Thyroid gland (tissue), 4 donors: ENCODE measurements around the gene LILRB5. TPM values are rescaled to one million over a fixed set of nuclear protein-coding genes. Genes with fewer than 3 reads are reported as not detected.
A peak's percentile ranks its signal among the peaks of the same experiment; 100 is the strongest.
"Not testable (repeated sequence)": the region's sequence is repeated elsewhere in the genome, so short reads cannot be mapped to it uniquely, and the experiment has no call there.

Experiments
- DNase-seq, 2 donors: peaks; one replicate each; pipeline ENCODE4 v3.0.0-alpha.2; 2019
- H3K27ac ChIP-seq, 3 donors: fragments of 200-600 bp; sonication (generic); 1 replicate in 2 of 3; 2 replicates in 1 of 3; pipeline ENCODE4 v1.5.1; 2016 to 2019; ENCODE audit warnings: mild to moderate bottlenecking in 1 of 3, moderate library complexity in 1 of 3
- H3K27me3 ChIP-seq: fragments of 200-600 bp; sonication (generic); one replicate; pipeline ENCODE4 v1.5.1; 2019
- H3K36me3 ChIP-seq, 2 donors: fragments of 200-600 bp; sonication (generic); one replicate each; pipeline ENCODE4 v1.5.1; 2016 to 2019
- H3K4me1 ChIP-seq, 2 donors: fragments of 200-600 bp; sonication (generic); one replicate each; pipeline ENCODE4 v1.5.1; 2017 to 2019
- H3K4me3 ChIP-seq, 3 donors: fragments of 200-600 bp; sonication (generic); replicated peaks in 1 of 3; 1 replicate in 2 of 3; 2 replicates in 1 of 3; pipeline ENCODE4 v1.5.1; 2016; ENCODE audit warnings: mild to moderate bottlenecking in 1 of 3
- H3K9me3 ChIP-seq: fragments of 200-600 bp; sonication (generic); one replicate; pipeline ENCODE4 v1.5.1; 2017
- POLR2A ChIP-seq, 2 donors: fragments of 450-650 bp; IDR thresholded peaks; one replicate each; pipeline ENCODE4 v1.6.1; 2017; ENCODE audit warnings: antibody characterized with exemption in 2 of 2, mild to moderate bottlenecking in 2 of 2, moderate library complexity in 1 of 2
- WGBS, 2 donors: methylation state at CpG; one replicate each; pipeline ENCODE4 v1.1.5; 2017; 5-methylcytosine and 5-hydroxymethylcytosine counted together
- intact Hi-C: fragments of 100-400 bp; cut with DNase I; formaldehyde crosslinking; loops from one replicate; pipeline ENCODE4 v1.15.1; 2023
- total RNA-seq, 4 donors: library from RNA; depleted of rRNA; stranded (reverse); fragments of >200 nt; gene quantifications; one replicate each; pipeline ENCODE4 v1.2.3, GENCODE V29; 2016
- TF ChIP-seq, protein P1 (sequence below), 6 experiments: fragments of 200-600 bp in 3 of 6; fragments of 450-650 bp in 3 of 6; sonication (generic) in 3 of 6; IDR thresholded peaks; one replicate each; pipeline ENCODE4 v1.5.1; 2016 to 2019; ENCODE audit warnings: antibody characterized with exemption in 6 of 6, mild to moderate bottlenecking in 2 of 6, inconsistent platforms in 1 of 6, moderate library complexity in 1 of 6

LILRB5 gene
- total RNA-seq, 4 donors from 2014 or later, result 2.0 to 11.4 (median 5.9) TPM

DNA sequence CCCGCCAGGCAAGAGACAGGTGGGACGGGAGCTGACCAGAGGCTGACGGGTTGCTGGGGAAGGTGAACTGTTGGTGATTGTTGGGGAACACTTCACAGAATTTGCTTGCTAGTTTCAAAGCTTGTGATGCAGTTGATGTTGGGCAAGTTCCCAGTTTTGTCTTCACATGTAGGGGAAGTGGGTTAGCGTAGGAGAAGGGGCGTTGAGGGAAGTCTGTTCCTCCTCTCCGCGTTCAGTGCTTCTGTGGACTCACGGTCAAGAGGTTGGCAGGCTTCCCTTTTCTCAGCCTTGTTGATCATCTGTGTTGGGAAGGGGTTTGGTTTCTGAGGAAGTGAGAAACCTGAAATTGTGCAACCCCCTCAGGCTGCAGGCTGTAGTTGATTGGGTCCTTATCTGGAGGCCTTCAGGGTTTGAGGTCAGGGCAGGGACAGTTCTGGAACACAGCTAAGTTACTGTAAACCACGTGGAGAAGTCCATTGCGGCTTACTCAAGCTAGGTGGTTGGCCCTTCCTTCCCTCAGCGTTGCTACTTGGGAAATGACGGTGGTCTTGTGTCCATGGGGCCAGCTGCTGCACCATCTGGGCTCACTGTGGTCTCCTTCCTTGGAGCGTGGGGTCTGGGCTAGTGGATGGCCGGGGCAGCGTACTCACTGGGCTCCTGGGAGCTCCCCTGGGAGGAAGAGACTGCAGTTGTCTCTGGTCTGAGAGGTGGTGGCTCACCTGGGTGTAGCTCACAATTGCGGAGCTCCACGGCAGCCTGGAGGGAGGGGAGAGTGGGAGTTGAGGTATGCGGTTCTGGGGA lies 48.9 kb downstream of the LILRB5 start:
- WGBS, 2 donors, result 81 to 86% methylated on average over 18 of the region's 18 CpGs

DNA sequence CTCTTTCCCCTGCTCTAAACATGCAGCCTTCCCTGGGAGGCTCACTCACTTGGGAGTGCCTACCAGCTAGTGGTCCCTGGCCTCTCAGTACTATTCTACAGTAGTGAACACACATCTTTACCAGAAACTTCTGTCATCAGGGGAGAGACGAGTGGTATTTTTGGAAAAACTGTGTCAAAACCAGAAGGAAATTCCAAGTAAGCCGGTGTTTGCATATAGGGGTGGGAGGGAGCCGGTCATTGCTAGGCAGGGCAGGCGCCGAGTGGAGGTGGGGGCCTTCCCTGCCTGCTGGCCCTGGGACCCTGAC lies 49.4 kb downstream of the LILRB5 start:
- Histone ChIP-seq H3K4me3 (no peak overlapping the region), H3K9me3 (no peaks in the 10 kb centered on the region), H3K27me3 (no peaks in the 10 kb centered on the region), H3K36me3 (peaks cover 48 to 56% of the 10 kb centered on the region in 2 donors), H3K27ac (peak overlapping the region in 1 of 3 donors; percentile 19), H3K4me1 (peaks cover 14 to 40% of the 10 kb centered on the region in 2 donors)
- no peak for DNase-seq
- TF ChIP-seq, protein P1, sequence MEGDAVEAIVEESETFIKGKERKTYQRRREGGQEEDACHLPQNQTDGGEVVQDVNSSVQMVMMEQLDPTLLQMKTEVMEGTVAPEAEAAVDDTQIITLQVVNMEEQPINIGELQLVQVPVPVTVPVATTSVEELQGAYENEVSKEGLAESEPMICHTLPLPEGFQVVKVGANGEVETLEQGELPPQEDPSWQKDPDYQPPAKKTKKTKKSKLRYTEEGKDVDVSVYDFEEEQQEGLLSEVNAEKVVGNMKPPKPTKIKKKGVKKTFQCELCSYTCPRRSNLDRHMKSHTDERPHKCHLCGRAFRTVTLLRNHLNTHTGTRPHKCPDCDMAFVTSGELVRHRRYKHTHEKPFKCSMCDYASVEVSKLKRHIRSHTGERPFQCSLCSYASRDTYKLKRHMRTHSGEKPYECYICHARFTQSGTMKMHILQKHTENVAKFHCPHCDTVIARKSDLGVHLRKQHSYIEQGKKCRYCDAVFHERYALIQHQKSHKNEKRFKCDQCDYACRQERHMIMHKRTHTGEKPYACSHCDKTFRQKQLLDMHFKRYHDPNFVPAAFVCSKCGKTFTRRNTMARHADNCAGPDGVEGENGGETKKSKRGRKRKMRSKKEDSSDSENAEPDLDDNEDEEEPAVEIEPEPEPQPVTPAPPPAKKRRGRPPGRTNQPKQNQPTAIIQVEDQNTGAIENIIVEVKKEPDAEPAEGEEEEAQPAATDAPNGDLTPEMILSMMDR (IDR thresholded peaks at IDR 0.05), result no peak
- no peak for TF ChIP-seq POLR2A (IDR thresholded peaks at IDR 0.05)
- 76 to 88% methylated on average over 5 of the region's 5 CpGs for WGBS, 2 donors
- intact Hi-C loops, result no loop called here

More for the DNA sequence above, 48.9 kb downstream of the LILRB5 start:
- intact Hi-C loops, result no loop called here
- peak in 1 of 2 donors; percentile 24 for DNase-seq
- Histone ChIP-seq H3K27me3 (no peaks in the 10 kb centered on the region), H3K4me3 (no peak overlapping the region), H3K36me3 (peaks cover 43 to 51% of the 10 kb centered on the region in 2 donors), H3K27ac (peak overlapping the region in 1 of 3 donors; percentile 24), H3K9me3 (no peaks in the 10 kb centered on the region), H3K4me1 (peaks cover 8 to 34% of the 10 kb centered on the region in 2 donors)
- TF ChIP-seq POLR2A (IDR thresholded peaks at IDR 0.05), result no peak
- TF ChIP-seq, protein P1 (IDR thresholded peaks at IDR 0.05), result no peak

DNA sequence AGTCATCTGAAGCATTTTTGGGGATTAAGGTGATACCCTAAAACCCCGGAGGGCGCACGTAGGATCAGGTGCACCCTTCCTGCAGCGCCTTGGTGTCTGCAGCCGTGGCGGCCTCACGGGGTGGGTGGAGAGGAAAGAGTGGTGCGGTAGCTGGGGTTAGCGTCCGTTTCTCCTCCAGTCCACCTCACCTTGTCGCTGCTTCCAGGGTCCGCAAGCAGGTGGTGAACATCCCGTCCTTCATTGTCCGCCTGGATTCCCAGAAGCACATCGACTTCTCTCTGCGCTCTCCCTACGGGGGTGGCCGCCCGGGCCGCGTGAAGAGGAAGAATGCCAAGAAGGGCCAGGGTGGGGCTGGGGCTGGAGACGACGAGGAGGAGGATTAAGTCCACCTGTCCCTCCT lies 49.9 kb downstream of the LILRB5 start:
- intact Hi-C loops, DNase-seq, H3K4me3 ChIP-seq, H3K27me3 ChIP-seq, H3K9me3 ChIP-seq: not testable (repeated sequence)
- peaks cover 18 to 44% of the 10 kb centered on the region in 2 donors for H3K4me1 ChIP-seq
- peaks cover 53 to 60% of the 10 kb centered on the region in 2 donors for H3K36me3 ChIP-seq
- 83 to 85% methylated on average over 23 of the region's 23 CpGs for WGBS, 2 donors
- peak overlapping the region in 1 of 3 donors; percentile 19 for H3K27ac ChIP-seq

DNA sequence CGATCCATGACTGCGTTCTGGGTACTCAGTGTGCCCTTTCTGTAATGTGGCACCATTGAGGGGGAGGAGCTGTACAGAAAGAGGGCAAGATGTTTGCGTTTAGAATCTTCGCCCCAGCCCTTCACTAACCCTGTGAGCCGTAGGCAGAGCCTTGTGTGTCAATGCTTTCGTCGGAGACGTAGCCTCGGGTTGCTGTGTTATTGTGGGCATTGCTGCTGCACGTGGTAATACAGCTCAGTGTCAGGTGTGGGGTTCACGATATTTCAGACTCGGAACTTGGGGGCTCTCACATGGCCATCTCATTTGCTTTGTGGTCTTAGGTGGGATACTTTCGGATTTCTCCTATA lies 50.3 kb downstream of the LILRB5 start:
- TF ChIP-seq POLR2A (IDR thresholded peaks at IDR 0.05), result no peak
- TF ChIP-seq, protein P1 (IDR thresholded peaks at IDR 0.05), result no peak
- peaks cover 22 to 48% of the 10 kb centered on the region in 2 donors for H3K4me1 ChIP-seq
- no peaks in the 10 kb centered on the region for H3K27me3 ChIP-seq
- H3K36me3 ChIP-seq, result peaks cover 55 to 64% of the 10 kb centered on the region in 2 donors
- DNase-seq, result no peak
- intact Hi-C loops, result no loop called here
- H3K27ac ChIP-seq, result no peak overlapping the region
- no peaks in the 10 kb centered on the region for H3K9me3 ChIP-seq
- H3K4me3 ChIP-seq, result no peak overlapping the region
- 85 to 90% methylated on average over 13 of the region's 13 CpGs for WGBS, 2 donors

DNA sequence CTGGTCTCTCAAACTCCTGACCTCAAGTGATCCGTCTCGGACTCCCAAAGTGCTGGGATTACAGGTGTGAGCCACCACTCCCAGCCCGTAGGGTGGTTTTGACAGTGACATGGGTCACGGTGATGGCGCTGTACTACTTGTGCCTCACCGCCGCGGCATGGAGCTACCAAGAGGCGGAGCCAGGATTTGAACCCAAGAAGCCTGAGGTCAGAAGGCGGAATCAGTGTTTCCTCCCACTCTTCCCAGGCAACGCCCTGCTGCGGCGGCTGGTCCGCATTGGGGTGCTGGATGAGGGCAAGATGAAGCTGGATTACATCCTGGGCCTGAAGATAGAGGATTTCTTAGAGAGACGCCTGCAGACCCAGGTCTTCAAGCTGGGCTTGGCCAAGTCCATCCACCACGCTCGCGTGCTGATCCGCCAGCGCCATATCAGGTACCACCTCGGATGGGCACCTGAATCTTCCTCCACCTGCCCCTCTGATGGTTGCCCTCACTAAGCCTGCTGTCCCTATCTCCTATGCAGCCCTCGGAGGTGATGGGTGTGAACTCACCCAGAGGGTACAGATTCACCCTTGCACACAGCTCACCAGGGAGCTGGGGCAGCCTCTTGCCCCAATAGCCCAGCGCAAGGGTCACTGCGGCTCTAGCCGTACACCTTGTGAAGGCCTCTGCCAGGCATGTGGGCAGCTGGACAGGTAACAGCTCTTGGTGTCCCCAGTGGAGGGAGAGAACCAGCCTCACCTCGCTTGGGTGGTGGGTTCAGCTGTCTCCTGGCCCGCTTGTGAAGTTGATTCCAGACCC lies 50.8 kb downstream of the LILRB5 start:
- H3K4me1 ChIP-seq, result peaks cover 27 to 53% of the 10 kb centered on the region in 2 donors
- no peak overlapping the region for H3K4me3 ChIP-seq
- TF ChIP-seq POLR2A (IDR thresholded peaks at IDR 0.05), result no peak
- intact Hi-C loops, result no loop called here
- peaks cover 55 to 66% of the 10 kb centered on the region in 2 donors for H3K36me3 ChIP-seq
- no peak for DNase-seq
- WGBS, 2 donors, result 90 to 94% methylated on average over 15 to 23 of the region's 27 CpGs
- no peaks in the 10 kb centered on the region for H3K27me3 ChIP-seq
- H3K9me3 ChIP-seq, result no peaks in the 10 kb centered on the region
- no peak overlapping the region for H3K27ac ChIP-seq
